ENCODE data around the gene AP1G2. TPM values are rescaled to one million over a fixed set of nuclear protein-coding genes. Genes with fewer than 3 reads are reported as not detected.

Gene AP1G2
- total and polyA plus RNA-seq, 4 donors: 12.4 to 26.6 (median 17.3) TPM

DNA sequence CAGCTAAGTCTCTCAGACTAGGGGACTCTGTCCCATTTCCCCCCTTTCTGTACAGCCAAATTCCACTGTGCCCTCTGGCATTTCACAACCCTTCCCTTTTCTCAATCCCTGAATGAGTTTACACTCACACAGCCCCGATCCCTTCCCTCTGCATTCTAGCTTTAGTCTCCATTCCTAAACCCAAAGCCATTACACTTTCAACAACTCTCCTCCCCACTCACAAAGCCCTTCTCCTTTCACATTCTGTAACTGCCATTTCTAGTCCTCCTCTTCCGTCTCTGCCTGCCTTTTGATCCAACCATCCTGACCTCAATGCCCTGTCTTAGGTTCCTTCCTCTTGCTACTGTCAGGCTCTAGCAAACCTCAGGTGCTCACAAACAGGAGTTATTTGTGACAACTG, 19.7 kb downstream of the AP1G2 start:
- no peak overlapping the region for H3K9ac ChIP-seq (ENCODE audit: low read depth in 1 of 2, low read length in 2 of 2)

More for the DNA sequence above, 19.7 kb downstream of the AP1G2 start:
- Histone ChIP-seq H3K36me3 (ENCODE audit: control insufficient read depth in 4 of 4, insufficient read depth in 3 of 4, low read depth in 1 of 4, low read length in 3 of 4) (no peaks in the 10 kb centered on the region), H3K9me3 (ENCODE audit: control insufficient read depth in 4 of 4, low read length in 3 of 4) (no peaks in the 10 kb centered on the region), H3K4me1 (ENCODE audit: control insufficient read depth in 4 of 4, insufficient read depth in 4 of 4, low read length in 3 of 4) (peaks cover 0 to 16% (median 9%) of the 10 kb centered on the region in 4 donors), H3K27ac (ENCODE audit: low read depth in 1 of 2, low read length in 2 of 2) (no peak overlapping the region), H3K27me3 (ENCODE audit: control insufficient read depth in 4 of 4, insufficient read depth in 4 of 4, low read length in 3 of 4) (no peaks in the 10 kb centered on the region), H3K4me3 (ENCODE audit: low read depth in 1 of 3, low read length in 3 of 3) (no peak overlapping the region)
- 94% methylated on average over 2 of the region's 2 CpGs for WGBS
- no peak for DNase-seq (ENCODE audit: low spot score)
- TF ChIP-seq SP1 (IDR thresholded peaks at IDR 0.05) (no peak), NR2F2 (IDR thresholded peaks at IDR 0.05) (no peak), RAD21 (IDR thresholded peaks at IDR 0.05) (no peak), JUND (IDR thresholded peaks at IDR 0.05) (no peak), GABPA (IDR thresholded peaks at IDR 0.05 in 1 of 2, conservative IDR thresholded peaks at IDR 0.05 in 1 of 2) (no peak), HNF4A (conservative IDR thresholded peaks at IDR 0.05) (no peak), EGR1 (IDR thresholded peaks at IDR 0.05; ENCODE audit: low read depth in 2 of 2) (no peak), HNF4G (IDR thresholded peaks at IDR 0.05) (no peak), FOXA2 (IDR thresholded peaks at IDR 0.05) (no peak), ZBTB33 (IDR thresholded peaks at IDR 0.05) (no peak), FOXA1 (IDR thresholded peaks at IDR 0.05) (no peak), YY1 (IDR thresholded peaks at IDR 0.05) (no peak), CTCF (IDR thresholded peaks at IDR 0.05; ENCODE audit: low read depth, low read length, missing input control) (no peak), TAF1 (conservative IDR thresholded peaks at IDR 0.05) (no peak)
- TF ChIP-seq, protein P1, sequence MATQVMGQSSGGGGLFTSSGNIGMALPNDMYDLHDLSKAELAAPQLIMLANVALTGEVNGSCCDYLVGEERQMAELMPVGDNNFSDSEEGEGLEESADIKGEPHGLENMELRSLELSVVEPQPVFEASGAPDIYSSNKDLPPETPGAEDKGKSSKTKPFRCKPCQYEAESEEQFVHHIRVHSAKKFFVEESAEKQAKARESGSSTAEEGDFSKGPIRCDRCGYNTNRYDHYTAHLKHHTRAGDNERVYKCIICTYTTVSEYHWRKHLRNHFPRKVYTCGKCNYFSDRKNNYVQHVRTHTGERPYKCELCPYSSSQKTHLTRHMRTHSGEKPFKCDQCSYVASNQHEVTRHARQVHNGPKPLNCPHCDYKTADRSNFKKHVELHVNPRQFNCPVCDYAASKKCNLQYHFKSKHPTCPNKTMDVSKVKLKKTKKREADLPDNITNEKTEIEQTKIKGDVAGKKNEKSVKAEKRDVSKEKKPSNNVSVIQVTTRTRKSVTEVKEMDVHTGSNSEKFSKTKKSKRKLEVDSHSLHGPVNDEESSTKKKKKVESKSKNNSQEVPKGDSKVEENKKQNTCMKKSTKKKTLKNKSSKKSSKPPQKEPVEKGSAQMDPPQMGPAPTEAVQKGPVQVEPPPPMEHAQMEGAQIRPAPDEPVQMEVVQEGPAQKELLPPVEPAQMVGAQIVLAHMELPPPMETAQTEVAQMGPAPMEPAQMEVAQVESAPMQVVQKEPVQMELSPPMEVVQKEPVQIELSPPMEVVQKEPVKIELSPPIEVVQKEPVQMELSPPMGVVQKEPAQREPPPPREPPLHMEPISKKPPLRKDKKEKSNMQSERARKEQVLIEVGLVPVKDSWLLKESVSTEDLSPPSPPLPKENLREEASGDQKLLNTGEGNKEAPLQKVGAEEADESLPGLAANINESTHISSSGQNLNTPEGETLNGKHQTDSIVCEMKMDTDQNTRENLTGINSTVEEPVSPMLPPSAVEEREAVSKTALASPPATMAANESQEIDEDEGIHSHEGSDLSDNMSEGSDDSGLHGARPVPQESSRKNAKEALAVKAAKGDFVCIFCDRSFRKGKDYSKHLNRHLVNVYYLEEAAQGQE (IDR thresholded peaks at IDR 0.05): no peak
- TF ChIP-seq, protein P2, sequence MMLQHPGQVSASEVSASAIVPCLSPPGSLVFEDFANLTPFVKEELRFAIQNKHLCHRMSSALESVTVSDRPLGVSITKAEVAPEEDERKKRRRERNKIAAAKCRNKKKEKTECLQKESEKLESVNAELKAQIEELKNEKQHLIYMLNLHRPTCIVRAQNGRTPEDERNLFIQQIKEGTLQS (IDR thresholded peaks at IDR 0.05): no peak
